GM21576 (cell line): ENCODE data around the gene PDE3A.

Source experiments
- ATAC-seq: cut with Tn5 transposase; IDR thresholded peaks from one replicate; pipeline ENCODE4 v1.9.1; 2021; ENCODE audit warnings: mild to moderate bottlenecking, moderate library complexity; ENCODE audit not compliant: unreplicated experiment

The PDE3A gene

GRCh38 chr12:20453756-20454310 is 85.5 kb downstream of the PDE3A start:
- ATAC-seq = no peak

- ATAC-seq = no peak
Observed at GRCh38 chr12:20455001-20455706, 86.8 kb downstream of the PDE3A start.

GRCh38 chr12:20457582-20457981 is 89.2 kb downstream of the PDE3A start:
- no peak for ATAC-seq

- no peak for ATAC-seq
Observed at GRCh38 chr12:20458011-20458410, 89.7 kb downstream of the PDE3A start.

GRCh38 chr12:20459920-20460319 is 91.6 kb downstream of the PDE3A start:
- ATAC-seq = no peak

GRCh38 chr12:20460956-20461355 is 92.6 kb downstream of the PDE3A start:
- ATAC-seq = no peak

GRCh38 chr12:20463913-20464524 is 95.7 kb downstream of the PDE3A start:
- ATAC-seq = no peak

GRCh38 chr12:20469300-20469699 is 101.0 kb downstream of the PDE3A start:
- ATAC-seq = no peak

- ATAC-seq = no peak
Observed at GRCh38 chr12:20469756-20470155, 101.4 kb downstream of the PDE3A start.

- ATAC-seq = no peak
Observed at GRCh38 chr12:20472102-20472782, 103.9 kb downstream of the PDE3A start.

GRCh38 chr12:20473133-20473532 is 104.8 kb downstream of the PDE3A start:
- ATAC-seq = no peak

GRCh38 chr12:20474016-20474415 is 105.7 kb downstream of the PDE3A start:
- ATAC-seq = no peak

- no peak for ATAC-seq
Observed at GRCh38 chr12:20474443-20474842, 106.1 kb downstream of the PDE3A start.

- no peak for ATAC-seq
Observed at GRCh38 chr12:20475542-20475941, 107.2 kb downstream of the PDE3A start.

GRCh38 chr12:20476551-20476950 is 108.2 kb downstream of the PDE3A start:
- ATAC-seq = no peak

GRCh38 chr12:20477255-20477654 is 108.9 kb downstream of the PDE3A start:
- ATAC-seq = no peak

- no peak for ATAC-seq
Observed at GRCh38 chr12:20477672-20478071, 109.3 kb downstream of the PDE3A start.

- ATAC-seq = no peak
Observed at GRCh38 chr12:20482491-20483054, 114.2 kb downstream of the PDE3A start.

- no peak for ATAC-seq
Observed at GRCh38 chr12:20483776-20484175, 115.4 kb downstream of the PDE3A start.

GRCh38 chr12:20486233-20486632 is 117.9 kb downstream of the PDE3A start:
- ATAC-seq = no peak

- ATAC-seq = no peak
Observed at GRCh38 chr12:20487519-20487918, 119.2 kb downstream of the PDE3A start.

- no peak for ATAC-seq
Observed at GRCh38 chr12:20489645-20490044, 121.3 kb downstream of the PDE3A start.
